RWPE2 (cell line): Measurements from ENCODE around the gene HTT-AS.

Experiments used
- ATAC-seq: fragments of 200-7000 bp; cut with Tn5 transposase; 3 replicates; pipeline ENCODE4 v1.9.1; 2021; ENCODE audit warnings: low read depth
- DNase-seq: peaks from one replicate; pipeline ENCODE4 v3.0.0-alpha.2; 2020; ENCODE audit warnings: low spot score
- H3K27ac ChIP-seq: fragments of 450-650 bp; 2 replicates; pipeline ENCODE4 v1.5.1; 2017; ENCODE audit warnings: mild to moderate bottlenecking; ENCODE audit not compliant: poor library complexity, severe bottlenecking
- H3K27me3 ChIP-seq: fragments of 250-450 bp; sonication (Bioruptor Pico); 2 replicates; pipeline ENCODE4 v1.5.1; 2021; ENCODE audit warnings: mild to moderate bottlenecking, moderate library complexity; ENCODE audit not compliant: insufficient read depth, poor library complexity, severe bottlenecking
- H3K36me3 ChIP-seq: fragments of 250-450 bp; sonication (Bioruptor Pico); 2 replicates; pipeline ENCODE4 v1.5.1; 2020; ENCODE audit warnings: low read depth, mild to moderate bottlenecking, moderate library complexity
- H3K4me1 ChIP-seq: fragments of 250-450 bp; sonication (Bioruptor Pico); 2 replicates; pipeline ENCODE4 v1.5.1; 2021; ENCODE audit warnings: mild to moderate bottlenecking, moderate library complexity; ENCODE audit not compliant: insufficient read depth, poor library complexity, severe bottlenecking
- H3K4me3 ChIP-seq: fragments of 250-450 bp; sonication (Bioruptor Pico); 2 replicates; pipeline ENCODE4 v1.5.1; 2021; ENCODE audit warnings: mild to moderate bottlenecking, moderate library complexity; ENCODE audit not compliant: severe bottlenecking
- H3K9me3 ChIP-seq: fragments of 250-450 bp; sonication (Bioruptor Pico); 2 replicates; pipeline ENCODE4 v1.5.1; 2021; ENCODE audit warnings: mild to moderate bottlenecking, moderate library complexity; ENCODE audit not compliant: severe bottlenecking
- TF ChIP-seq, protein P1 (sequence below): fragments of 450-650 bp; IDR thresholded peaks from one replicate; pipeline ENCODE4 v1.5.1; 2017; ENCODE audit warnings: mild to moderate bottlenecking, moderate library complexity; ENCODE audit not compliant: poor library complexity, severe bottlenecking

HTT-AS gene

DNA sequence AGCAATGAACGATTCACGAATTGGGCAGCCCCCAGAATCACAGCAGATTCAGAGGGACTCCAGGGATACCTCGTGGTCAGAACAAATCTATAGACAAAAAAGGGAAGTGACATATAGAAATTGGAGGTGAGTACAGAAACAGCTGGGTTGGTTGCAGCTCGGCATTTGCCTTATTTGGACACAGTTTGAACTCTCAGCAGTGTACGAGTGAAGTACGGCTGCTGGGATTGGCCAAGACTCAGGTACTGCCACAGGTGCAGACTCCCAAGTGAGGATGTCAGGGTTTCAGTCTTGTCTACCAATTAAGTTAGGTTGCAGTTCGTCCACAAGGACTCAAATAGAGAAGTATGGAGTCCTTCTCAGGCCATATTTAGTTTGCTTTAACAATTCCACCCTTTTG lies 28.2 kb downstream of the HTT-AS start:
- H3K36me3 ChIP-seq = no peaks in the 10 kb centered on the region
- H3K4me1 ChIP-seq = no peaks in the 10 kb centered on the region
- H3K9me3 ChIP-seq = no peaks in the 10 kb centered on the region
- TF ChIP-seq, protein P1, sequence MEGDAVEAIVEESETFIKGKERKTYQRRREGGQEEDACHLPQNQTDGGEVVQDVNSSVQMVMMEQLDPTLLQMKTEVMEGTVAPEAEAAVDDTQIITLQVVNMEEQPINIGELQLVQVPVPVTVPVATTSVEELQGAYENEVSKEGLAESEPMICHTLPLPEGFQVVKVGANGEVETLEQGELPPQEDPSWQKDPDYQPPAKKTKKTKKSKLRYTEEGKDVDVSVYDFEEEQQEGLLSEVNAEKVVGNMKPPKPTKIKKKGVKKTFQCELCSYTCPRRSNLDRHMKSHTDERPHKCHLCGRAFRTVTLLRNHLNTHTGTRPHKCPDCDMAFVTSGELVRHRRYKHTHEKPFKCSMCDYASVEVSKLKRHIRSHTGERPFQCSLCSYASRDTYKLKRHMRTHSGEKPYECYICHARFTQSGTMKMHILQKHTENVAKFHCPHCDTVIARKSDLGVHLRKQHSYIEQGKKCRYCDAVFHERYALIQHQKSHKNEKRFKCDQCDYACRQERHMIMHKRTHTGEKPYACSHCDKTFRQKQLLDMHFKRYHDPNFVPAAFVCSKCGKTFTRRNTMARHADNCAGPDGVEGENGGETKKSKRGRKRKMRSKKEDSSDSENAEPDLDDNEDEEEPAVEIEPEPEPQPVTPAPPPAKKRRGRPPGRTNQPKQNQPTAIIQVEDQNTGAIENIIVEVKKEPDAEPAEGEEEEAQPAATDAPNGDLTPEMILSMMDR = no peak
- DNase-seq (no peak), ATAC-seq (no peak)
- no peaks in the 10 kb centered on the region for H3K27me3 ChIP-seq
- no peak overlapping the region for H3K27ac ChIP-seq
- H3K4me3 ChIP-seq = no peak overlapping the region

DNA sequence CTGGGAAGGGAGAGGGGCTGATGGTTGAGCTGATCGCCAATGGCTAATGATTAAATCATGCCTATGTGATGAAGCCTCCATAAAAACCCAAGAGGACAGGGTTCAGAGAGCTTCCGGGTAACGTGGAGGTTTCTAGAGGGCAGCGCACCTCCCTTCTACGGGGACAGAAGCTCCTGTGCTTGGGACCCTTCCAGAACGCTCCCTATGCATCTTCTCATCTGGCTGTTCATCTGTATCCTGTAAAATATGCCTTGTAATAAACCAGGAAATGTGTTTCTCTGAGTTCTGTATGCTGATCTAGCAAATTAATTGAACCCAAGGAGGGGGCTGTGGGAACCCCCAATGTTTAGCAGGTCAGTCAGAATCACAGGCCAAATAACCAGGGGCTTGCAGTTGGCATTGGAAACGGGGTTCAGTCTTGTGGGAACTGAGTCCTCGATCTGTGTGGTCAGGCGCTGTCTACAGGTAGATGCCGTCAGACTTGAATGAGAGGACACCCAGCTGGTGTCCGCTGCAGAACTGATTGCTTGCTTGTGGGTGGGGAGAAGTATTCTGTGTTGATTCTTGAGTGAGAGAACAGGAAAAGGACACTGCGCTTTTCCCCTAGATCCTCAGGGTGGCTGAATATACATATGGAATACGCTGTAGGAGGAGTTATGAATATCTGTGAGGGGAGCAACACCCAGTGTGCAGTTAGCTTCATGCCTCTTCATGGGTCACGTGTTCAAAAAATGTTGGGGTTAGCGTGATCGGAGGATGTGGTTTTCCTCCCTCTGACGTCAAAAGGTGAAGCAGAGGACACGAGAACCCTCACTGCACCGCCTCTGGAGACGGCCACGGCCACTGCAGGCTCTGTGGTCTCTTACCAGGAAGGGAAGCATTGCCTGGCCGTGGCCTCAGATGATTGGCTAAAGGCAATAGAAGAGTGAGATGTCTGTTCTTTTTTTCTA lies 29.2 kb downstream of the HTT-AS start:
- Histone ChIP-seq H3K9me3 (no peaks in the 10 kb centered on the region), H3K36me3 (no peaks in the 10 kb centered on the region), H3K4me1 (no peaks in the 10 kb centered on the region), H3K27ac (no peak overlapping the region), H3K27me3 (no peaks in the 10 kb centered on the region), H3K4me3 (no peak overlapping the region)
- TF ChIP-seq, protein P1 = no peak
- no peak for ATAC-seq
- DNase-seq = no peak

- TF ChIP-seq, protein P1 = no peak
- Histone ChIP-seq H3K4me1 (no peaks in the 10 kb centered on the region), H3K36me3 (no peaks in the 10 kb centered on the region), H3K27me3 (no peaks in the 10 kb centered on the region), H3K9me3 (no peaks in the 10 kb centered on the region), H3K4me3 (no peak overlapping the region), H3K27ac (no peak overlapping the region)
- DNase-seq (no peak), ATAC-seq (no peak)
Measured at GRCh38 chr4:3043282-3044020, 30.9 kb downstream of the HTT-AS start.

DNA sequence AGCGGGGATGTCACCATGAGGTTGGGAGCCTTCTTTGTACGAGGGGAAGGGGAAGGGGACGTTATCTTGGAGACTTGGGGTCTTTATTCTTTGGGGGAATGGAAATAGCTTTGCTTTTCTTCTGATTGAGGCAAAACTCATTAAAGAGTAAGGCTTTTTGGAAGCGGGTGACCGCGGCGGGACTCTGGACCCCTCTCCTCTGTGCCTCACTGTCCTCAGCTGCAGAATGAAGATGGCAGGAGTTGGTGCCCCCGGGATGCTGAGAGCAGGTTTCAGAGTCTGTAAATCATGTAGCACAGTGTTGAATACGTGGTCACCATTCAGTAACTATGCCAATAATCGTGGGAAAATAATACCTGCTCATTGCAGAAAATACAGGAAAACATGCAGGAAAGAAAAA lies 32.1 kb downstream of the HTT-AS start:
- TF ChIP-seq, protein P1 = no peak
- H3K36me3 ChIP-seq = no peaks in the 10 kb centered on the region
- H3K9me3 ChIP-seq = no peaks in the 10 kb centered on the region
- no peak overlapping the region for H3K4me3 ChIP-seq
- no peak overlapping the region for H3K27ac ChIP-seq
- H3K27me3 ChIP-seq = no peaks in the 10 kb centered on the region
- ATAC-seq (no peak), DNase-seq (no peak)
- H3K4me1 ChIP-seq = no peaks in the 10 kb centered on the region
